GM12865 (cell line): ENCODE results near the gene ACRV1.

Experiments
- DNase-seq: peaks from one replicate; pipeline ENCODE4 v3.0.0; 2010; ENCODE audit warnings: low read depth
- H3K4me3 ChIP-seq: 2 replicates; pipeline ENCODE4 v1.5.1; 2011; ENCODE audit warnings: mild to moderate bottlenecking, low read depth, low read length, control low read depth
- CTCF ChIP-seq: IDR thresholded peaks from 2 replicates; pipeline ENCODE4 v1.5.1; 2011; ENCODE audit warnings: low read length, control low read depth, low read depth, inconsistent platforms; ENCODE audit not compliant: insufficient read depth; ENCODE audit errors: missing control alignments

ACRV1 gene

GRCh38 chr11:125627236-125627910 lies 53.3 kb downstream of the ACRV1 start:
- H3K4me3 ChIP-seq: peak overlapping the region; percentile 93
- no peak for DNase-seq
- no peak for TF ChIP-seq CTCF

GRCh38 chr11:125626288-125626950 lies 54.2 kb downstream of the ACRV1 start:
- peak; percentile 66 for DNase-seq
- TF ChIP-seq CTCF: peak; percentile 32
- peak overlapping the region; percentile 93 for H3K4me3 ChIP-seq

- peak overlapping the region; percentile 93 for H3K4me3 ChIP-seq
- no peak for TF ChIP-seq CTCF
- DNase-seq: peak; percentile 94
Measured at GRCh38 chr11:125625630-125626287, 54.9 kb downstream of the ACRV1 start.

- DNase-seq: no peak
- no peak for TF ChIP-seq CTCF
- H3K4me3 ChIP-seq: peak overlapping the region; percentile 93
Measured at GRCh38 chr11:125625225-125625629, 55.4 kb downstream of the ACRV1 start.

GRCh38 chr11:125624756-125625213 lies 55.9 kb downstream of the ACRV1 start, which contains the start of gene CHEK1:
TSS of gene CHEK1 (plus strand) at chr11:125625163. CDS start at chr11:125626769, 1,606 bp downstream.
- TF ChIP-seq CTCF: no peak
- no peak for DNase-seq
- peak within 1 kb of the TSS; percentile 93 for H3K4me3 ChIP-seq

GRCh38 chr11:125623064-125623463 lies 57.6 kb downstream of the ACRV1 start:
- no peak for TF ChIP-seq CTCF
- no peak for DNase-seq
- H3K4me3 ChIP-seq: no peak overlapping the region
